Ecto neural progenitor cell (in vitro differentiated cells): ENCODE measurements around the gene HLA-DPB1.
"Not testable (repeated sequence)": the region's sequence is repeated elsewhere in the genome, so short reads cannot be mapped to it uniquely, and the experiment has no call there.

Source experiments
- DNase-seq: peaks from one replicate; pipeline ENCODE4 v3.0.0-alpha.2; 2018; ENCODE audit warnings: low spot score

HLA-DPB1 gene

GRCh38 chr6:33075568-33076405 lies at the start of gene HLA-DPB1:
Gene HLA-DPB1 (plus strand): TSS chr6:33075990. CDS start chr6:33076042, 52 bp downstream.
- DNase-seq: no peak

- DNase-seq: no peak
Measured at GRCh38 chr6:33028220-33028849, 47.5 kb upstream of the HLA-DPB1 start.

- no peak for DNase-seq
Measured at GRCh38 chr6:33029328-33030184, 46.2 kb upstream of the HLA-DPB1 start.

GRCh38 chr6:33030245-33030644 lies 45.5 kb upstream of the HLA-DPB1 start:
- no peak for DNase-seq

- no peak for DNase-seq
Measured at GRCh38 chr6:33034554-33034953, 41.2 kb upstream of the HLA-DPB1 start.

- DNase-seq: no peak
Measured at GRCh38 chr6:33036535-33036934, 39.3 kb upstream of the HLA-DPB1 start.

- no peak for DNase-seq
Measured at GRCh38 chr6:33040157-33040556, 35.6 kb upstream of the HLA-DPB1 start.

- no peak for DNase-seq
Measured at GRCh38 chr6:33049323-33050013, 26.3 kb upstream of the HLA-DPB1 start.

GRCh38 chr6:33050014-33050810 lies 25.6 kb upstream of the HLA-DPB1 start:
- DNase-seq: no peak

- DNase-seq: no peak
Measured at GRCh38 chr6:33052627-33053026, 23.2 kb upstream of the HLA-DPB1 start.

- DNase-seq: no peak
Measured at GRCh38 chr6:33053230-33053629, 22.6 kb upstream of the HLA-DPB1 start.

GRCh38 chr6:33057222-33058150 lies 18.3 kb upstream of the HLA-DPB1 start:
- no peak for DNase-seq

GRCh38 chr6:33061987-33062386 lies 13.8 kb upstream of the HLA-DPB1 start:
- DNase-seq: no peak

GRCh38 chr6:33063435-33063834 lies 12.4 kb upstream of the HLA-DPB1 start:
- DNase-seq: not testable (repeated sequence)

GRCh38 chr6:33064723-33065122 lies 11.1 kb upstream of the HLA-DPB1 start:
- DNase-seq: no peak

- no peak for DNase-seq
Measured at GRCh38 chr6:33065312-33065711, 10.5 kb upstream of the HLA-DPB1 start.

- DNase-seq: no peak
Measured at GRCh38 chr6:33066917-33067521, 8.8 kb upstream of the HLA-DPB1 start.

GRCh38 chr6:33069021-33069738 lies 6.6 kb upstream of the HLA-DPB1 start:
- DNase-seq: no peak

- DNase-seq: no peak
Measured at GRCh38 chr6:33070909-33071308, 4.9 kb upstream of the HLA-DPB1 start.
